DMS153 (cell line): ENCODE data around the gene PDZD4.

ENCODE experiments used
- DNase-seq: peaks from one replicate; lab custom pipeline; 2025; lab: John Stamatoyannopoulos, UW

PDZD4 gene

GRCh38 chrX:153771415-153772315, 58.7 kb downstream of the PDZD4 start:
- DNase-seq = no peak

DNA sequence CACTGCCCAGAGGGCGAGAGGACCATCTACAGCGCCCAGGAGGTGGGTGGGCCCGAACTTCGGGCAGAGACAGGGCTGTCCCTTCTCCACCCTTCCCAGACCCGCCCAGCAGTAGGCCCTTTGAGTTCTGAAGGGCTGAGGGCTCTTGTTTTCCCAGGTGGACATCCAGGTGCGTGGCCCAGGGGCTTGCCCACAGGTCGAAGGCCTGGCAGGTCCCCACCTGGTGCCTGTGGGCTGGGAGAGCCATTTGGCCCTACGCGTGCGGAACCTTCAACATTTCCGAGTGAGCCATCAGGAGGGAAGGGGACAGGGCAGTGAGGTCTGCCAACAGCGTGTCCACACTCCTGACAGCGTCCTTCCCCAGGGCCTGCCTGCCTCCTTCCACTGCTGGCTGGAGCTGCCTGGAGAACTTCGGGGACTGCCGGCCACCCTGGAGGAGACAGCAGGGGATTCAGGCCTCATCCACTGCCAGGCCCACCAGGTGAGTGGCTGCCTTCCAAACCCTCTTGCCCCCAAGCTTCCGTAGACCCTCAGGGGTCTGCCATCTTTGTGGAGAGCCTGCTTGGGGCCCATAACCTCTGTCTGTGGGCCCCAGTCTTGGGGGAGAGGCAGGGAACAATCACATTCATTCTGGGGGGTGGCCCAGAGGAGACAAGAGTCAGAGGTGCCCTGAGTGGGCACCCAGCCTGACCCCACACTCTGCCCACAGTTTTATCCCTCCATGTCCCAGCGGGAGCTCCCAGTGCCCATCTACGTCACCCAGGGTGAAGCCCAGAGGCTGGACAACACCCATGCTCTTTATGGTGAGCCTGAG, 59.5 kb downstream of the PDZD4 start:
- no peak for DNase-seq

GRCh38 chrX:153769865-153770600, 60.3 kb downstream of the PDZD4 start:
- no peak for DNase-seq

DNA sequence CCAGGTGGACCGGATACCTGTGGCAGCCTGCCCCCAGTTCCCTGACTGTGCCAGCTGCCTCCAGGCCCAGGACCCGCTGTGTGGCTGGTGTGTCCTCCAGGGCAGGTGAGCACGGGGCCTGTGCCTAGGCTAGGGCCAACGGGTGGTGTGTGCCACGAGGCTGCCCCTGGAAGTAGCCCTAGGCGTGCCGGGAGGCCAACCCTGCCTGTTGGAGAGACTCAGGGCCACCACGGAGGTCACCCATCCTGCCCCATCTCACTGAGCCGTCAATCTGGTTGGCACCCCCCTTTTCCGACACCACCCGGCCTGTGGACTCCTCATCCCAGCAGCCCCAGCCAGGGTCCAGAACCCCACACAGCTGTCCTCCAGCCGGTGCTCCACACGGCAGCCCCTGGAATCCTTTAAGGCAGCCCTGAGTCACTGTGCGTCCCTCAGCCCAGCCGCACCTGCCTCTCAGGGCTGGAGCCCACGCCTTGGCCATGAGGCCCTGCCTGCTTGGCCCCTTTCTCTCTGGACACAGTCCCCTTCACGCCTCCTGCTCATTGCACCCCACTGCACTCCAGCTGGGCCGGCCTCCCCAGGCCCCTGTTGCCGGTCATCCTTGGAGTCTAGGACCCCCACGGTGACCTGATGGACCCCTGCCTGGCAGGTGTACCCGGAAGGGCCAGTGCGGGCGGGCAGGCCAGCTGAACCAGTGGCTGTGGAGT, 61.0 kb downstream of the PDZD4 start:
- no peak for DNase-seq

DNA sequence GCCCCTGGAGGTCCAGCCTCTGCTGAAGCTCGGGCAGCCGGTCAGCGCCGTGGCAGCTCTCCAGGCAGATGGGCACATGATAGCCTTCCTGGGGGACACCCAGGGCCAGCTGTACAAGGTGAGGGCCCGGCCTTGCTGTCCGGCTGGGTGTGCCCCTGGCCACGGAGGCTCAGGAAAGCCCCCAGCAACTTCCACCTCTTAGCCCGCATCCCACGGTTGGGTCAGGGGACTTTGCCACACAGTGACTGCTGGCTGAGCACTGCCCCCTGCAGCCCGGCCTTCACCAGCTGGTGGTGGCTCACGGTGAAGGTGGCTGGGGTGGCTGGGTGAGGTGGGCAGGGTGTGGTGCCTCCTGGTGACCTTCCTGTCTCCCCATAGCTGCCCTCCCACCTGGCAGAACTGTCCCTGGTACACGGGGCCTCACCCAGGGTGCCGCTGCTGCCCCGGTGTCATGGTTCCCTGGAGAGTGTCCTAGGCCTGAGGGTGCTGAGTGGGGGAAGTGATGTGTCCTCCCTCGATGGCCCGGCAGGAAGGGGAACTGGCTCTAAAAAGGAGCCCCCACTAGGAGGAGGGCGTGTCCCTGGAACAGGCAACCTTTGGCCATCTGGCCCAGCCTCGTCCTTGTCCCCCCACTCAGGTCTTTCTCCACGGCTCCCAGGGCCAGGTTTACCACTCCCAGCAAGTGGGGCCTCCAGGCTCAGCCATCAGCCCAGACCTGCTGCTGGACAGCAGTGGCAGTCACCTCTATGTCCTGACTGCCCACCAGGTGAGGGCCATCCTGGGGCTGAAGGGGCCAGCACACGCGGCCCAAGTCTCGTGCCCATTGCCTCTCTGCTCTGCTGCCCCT, 61.8 kb downstream of the PDZD4 start:
- DNase-seq = no peak

GRCh38 chrX:153767674-153768055, 62.7 kb downstream of the PDZD4 start:
- DNase-seq = no peak

DNA sequence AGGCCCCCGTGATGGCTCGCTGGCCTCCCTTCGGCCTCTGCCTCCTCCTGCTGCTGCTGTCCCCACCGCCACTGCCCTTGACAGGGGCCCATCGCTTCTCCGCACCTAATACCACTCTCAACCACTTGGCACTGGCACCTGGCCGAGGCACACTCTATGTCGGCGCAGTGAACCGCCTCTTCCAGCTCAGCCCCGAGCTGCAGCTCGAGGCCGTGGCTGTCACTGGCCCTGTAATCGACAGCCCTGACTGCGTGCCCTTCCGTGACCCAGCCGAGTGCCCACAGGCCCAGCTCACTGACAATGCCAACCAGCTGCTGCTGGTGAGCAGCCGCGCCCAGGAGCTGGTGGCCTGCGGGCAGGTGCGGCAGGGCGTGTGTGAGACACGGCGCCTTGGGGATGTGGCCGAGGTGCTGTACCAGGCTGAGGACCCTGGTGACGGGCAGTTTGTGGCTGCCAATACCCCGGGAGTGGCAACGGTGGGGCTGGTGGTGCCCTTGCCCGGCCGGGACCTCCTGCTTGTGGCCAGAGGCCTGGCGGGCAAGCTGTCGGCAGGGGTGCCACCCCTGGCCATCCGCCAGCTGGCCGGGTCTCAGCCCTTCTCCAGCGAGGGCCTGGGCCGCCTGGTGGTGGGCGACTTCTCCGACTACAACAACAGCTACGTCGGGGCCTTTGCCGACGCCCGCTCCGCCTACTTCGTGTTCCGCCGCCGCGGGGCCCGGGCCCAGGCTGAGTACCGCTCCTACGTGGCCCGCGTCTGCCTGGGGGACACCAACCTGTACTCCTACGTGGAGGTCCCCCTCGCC, 63.3 kb downstream of the PDZD4 start:
- DNase-seq = no peak

- DNase-seq = peak; percentile 63
Measured at GRCh38 chrX:153766098-153766817, 64.1 kb downstream of the PDZD4 start.

DNA sequence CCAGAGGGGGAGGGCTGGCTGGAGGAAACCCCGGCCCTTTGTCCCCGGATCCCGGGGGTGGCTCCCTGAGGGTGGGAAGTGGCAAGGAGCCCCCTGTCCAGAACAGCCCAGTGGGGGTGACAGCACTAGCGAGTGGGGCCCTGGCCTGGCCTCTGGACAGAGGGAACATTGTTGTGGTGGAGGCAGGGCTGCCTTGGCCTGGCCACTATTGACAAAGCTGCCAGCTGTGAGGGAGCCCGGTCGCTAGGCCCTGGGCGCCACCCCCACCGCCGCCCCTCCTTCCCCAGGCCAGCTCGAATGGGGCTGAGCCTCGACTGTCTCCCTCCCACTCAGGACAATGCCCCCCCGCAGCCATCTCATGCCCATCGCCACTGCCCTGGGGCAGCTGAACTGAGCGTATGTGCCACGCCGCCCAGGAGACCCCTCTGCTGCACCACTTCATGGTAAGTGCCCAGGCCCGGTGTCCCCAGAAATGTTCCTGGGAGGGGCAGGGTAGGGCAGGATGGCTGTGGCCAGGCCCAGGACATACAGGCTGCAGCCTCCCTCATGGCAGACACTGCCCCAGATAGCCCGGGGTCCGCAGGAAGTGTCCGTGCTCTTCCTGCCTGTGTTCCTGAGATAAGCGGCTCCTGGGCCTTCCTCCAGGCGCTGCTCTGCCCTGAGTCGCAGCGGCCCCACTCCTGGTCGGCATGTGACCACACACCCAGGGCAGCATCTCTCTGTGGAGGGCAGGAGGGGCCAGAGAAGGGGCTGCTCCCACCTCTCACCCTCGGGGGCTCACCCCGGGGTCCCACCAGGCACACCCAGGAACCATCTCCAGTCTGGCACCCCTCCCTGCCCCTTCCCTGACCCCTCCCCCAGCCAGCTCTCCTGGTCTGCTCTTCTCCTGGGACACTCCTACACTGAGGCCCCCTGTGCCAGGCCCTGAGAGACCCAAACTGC, 64.9 kb downstream of the PDZD4 start:
- DNase-seq = no peak

DNA sequence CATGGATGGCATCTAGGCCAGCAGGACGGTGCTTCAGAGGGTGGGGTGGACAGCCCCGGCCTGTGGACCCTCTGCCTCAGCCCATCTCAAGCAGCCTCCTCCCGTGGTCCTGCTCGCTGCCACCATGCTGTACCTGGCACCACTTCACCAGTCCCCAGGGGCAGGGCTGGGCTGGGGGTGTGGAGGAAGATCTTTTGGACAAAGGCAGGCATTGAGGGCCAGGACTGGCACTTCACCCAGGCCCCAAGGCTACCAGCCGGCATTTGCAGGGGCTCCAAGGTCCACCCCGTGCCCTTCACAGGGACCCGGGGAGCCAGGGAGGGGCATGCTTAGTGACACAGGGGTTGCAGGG, 65.6 kb downstream of the PDZD4 start:
- DNase-seq = no peak

DNA sequence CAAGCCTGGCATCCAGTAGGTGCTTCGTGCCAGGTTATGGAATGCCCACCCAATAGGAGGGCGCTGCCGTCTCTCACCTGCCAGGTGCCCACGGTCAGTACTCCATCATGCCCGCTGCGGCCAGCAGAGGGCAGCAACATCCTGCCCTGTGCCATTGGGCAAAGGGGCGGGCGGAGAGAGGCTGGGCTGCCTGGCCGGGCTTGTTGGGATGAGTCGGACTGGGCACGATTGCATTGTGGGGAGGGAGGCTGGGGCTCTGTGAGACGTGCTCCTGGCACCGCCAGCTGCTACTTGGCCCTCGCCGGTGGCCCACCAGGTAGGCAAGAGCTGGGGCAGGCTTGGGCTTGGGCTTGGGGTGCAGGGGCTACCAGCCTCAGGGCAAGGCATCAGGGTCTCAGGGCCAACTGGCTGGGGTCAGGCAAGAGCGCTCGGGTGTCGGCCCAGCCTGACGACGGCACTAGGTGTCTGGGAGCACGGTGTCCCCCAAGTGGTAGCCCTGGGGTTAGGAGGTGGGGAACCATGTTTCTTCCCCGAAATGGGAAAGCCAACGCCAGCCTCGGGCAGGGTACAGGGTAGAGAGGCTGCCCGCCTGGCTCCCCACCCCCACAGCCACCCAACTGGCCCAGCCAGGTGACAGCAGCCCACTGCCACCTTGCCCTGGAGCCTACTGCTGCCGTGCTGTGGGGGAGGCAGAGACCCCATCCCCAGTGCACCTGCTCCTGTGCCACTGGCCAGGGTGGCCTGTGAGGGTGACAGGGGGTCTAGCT, 66.2 kb downstream of the PDZD4 start, which contains the start of gene PLXNB3:
Gene PLXNB3, plus strand, starts transcription at position 261 of the 767 bp plus-strand sequence. CDS start 1,287 bp downstream, outside the sequence.
- peak; percentile 75 for DNase-seq

DNA sequence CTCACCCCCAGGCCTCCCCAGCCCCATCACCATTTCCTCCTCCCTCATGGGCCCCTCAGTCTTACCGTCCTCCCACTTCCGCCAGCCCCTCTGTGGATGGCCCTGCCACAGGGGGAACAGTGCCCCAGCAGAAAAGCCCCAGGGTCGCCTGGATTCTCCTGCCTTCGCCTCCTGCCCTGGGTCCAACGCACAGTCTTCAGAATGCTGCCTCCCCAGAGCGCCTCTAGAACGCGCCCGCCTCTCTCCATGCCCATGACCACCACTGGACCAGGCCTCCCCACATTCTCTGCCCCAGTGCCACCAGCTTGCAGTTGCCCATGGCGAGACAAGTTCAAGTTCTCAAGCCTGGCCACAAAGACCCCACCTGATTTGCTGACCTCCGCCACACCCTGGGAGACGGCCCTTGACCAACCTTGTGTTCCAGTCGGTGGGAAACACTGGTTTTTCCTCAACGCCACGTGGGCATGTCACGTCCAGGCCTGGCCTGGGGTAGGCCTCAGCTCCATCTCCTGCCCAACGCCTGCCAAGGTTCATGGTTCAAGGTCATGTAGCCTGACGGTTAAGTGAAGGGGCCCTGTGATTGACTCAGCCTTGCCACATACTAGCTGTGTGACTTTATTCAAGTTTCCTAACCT, 66.9 kb downstream of the PDZD4 start:
- no peak for DNase-seq

DNA sequence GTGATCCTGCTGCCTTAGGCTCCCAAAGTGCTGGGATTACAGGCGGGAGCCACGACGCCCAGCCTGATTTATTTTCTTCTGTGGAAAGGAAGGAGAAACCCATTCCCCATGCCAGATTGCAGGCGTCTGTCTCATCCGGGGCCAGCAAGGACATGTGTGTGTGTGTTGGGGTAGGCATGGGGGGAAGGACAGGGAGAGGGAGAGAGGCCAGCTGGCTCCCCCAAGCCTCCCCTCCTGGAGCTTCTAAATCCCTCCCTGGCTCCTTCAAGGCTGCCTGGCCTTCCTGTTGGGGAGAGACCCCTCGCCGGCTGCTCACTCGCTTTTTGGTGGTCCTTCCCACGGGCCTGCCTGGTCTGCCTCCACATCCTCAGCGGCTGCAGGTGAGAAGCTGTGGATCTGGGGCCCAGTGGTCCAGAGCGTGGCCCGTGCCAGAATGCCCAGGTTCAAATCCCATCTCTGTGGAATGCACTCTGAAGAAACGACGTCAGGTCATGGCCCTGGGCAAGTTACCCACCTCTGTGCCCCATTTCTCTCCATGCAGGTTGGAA, 67.6 kb downstream of the PDZD4 start:
- no peak for DNase-seq

GRCh38 chrX:153761863-153762262, 68.5 kb downstream of the PDZD4 start:
- no peak for DNase-seq

- no peak for DNase-seq
Measured at GRCh38 chrX:153755136-153755535, 75.2 kb downstream of the PDZD4 start.
